GM18499 (cell line): Measurements from ENCODE around the gene CD247.
A peak's percentile ranks its signal among the peaks of the same experiment; 100 is the strongest.

Source experiments
- ATAC-seq: cut with Tn5 transposase; IDR thresholded peaks from one replicate; pipeline ENCODE4 v1.9.1; 2021; ENCODE audit warnings: moderate number of reproducible peaks; ENCODE audit not compliant: insufficient read depth, unreplicated experiment

Gene CD247

DNA sequence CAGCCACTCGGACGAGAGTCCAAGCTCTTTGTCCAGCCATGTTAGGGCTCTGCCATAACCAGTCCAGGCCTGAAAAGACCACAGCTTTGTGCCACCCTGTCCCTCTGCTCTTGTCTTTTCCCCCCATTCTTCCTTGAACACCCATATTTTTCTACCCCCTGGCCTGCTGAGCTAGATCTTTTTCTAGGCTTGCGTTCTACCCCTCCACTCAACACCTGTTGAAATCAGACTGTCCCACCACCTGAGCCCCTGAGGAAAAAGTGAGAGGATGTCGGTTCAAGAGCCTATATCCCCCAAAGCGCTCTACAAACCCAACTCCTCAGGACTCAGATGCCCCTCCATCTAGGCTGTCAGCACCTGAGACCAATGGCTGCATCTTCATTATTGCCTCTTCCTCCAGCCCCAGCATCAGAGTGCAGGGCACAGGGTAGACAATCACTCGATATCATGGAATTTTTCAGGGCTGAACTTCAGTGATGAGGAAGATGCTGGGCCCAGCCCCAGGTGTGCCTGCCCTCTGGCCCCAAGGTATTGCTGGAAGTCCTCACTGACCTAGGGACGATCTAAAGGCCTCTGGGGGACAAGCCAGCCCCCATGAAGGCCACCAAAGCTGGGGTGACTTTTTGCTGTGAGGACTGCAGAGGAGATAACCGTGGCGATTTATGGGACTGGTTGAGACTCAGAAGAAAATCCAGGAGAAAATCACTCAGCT lies 75.3 kb downstream of the CD247 start:
- ATAC-seq, result no peak

DNA sequence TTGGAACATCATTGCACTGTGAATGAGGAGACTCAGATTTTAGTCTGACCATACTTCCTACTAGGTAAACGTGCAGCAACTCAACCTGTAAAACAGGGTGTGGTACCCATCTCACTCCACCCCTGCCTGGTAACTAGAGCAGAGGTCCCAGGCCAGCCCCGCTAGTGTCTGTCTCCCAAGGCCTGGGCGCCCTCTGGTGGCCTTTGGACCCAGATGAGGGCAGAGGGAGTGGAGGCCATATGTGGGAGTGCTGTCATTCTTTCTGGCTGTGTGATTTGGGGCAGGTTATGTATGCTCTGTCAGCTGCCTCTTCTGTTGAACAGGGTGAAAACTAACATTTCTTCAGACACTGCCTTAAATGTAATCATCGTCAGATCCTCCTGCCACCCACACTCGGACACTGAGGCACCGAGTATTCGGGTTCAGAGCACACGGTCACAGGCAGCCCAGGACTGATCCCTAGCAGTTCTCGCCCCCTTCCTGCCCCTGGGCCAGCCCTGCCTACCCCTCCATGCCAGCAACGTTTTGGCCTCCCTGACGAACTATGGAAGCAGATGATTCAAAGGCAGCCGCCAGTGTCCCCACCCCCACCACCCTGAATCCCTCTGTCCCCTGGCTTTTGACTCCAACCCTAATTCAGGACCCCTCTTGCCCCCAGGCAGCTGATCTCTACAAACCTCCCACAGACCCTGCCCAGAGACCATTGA lies 76.0 kb downstream of the CD247 start:
- peak; percentile 54 for ATAC-seq

DNA sequence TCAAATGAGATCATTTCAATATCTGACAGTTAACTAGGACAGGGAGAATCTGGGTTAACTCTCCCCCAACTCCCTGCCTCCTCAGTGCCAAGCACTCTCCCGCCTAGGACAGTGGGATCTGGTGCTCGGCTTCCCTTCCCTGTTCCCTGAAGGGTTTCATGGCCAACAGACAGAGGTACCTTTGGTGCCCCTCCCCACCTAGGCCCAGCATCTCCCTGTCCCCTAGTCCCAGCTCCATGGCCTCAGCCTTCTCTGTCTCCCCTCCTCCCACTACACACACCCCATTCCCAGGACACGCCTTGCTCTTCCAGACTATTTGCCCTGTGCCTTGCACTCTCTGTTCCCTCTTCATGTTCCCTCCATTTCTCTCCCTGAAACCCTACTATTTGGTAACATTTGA lies 77.1 kb downstream of the CD247 start:
- no peak for ATAC-seq

DNA sequence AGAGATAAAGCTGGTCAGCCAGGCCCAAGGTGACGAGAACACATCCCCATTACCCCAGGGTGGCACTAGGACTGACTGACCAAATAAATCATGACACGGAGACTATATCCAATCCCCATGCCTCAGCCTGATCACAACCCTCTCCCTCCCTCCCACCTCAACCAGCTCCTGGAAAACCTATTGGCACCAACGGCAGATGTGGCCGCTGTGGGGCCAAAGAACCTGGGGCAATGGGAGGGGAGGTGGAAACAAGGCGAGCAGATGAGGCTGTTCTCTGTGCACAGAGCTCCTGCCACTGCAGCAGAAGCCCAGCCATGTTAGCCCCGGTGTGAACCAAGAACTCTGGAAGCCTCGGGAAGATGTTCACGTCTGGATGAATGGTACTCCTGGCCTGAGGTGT lies 77.6 kb downstream of the CD247 start:
- no peak for ATAC-seq

DNA sequence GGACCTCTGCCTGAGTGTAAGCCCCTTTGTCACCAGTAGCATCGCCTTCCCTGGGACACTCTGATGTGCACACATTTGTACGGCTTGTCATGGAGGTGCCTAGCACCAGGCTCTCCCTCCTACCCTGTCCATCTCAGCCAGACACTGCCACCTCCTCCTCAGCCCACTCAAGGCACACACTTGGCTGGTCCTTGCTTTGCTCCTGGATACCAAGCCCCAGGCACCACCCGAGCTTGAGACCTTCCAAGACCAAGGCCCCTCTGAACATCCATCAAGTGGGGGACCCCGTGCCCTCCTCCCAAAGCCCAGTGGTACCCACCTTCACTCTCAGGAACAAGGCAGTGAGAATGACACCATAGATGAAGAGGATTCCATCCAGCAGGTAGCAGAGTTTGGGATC lies 78.0 kb downstream of the CD247 start:
- no peak for ATAC-seq

DNA sequence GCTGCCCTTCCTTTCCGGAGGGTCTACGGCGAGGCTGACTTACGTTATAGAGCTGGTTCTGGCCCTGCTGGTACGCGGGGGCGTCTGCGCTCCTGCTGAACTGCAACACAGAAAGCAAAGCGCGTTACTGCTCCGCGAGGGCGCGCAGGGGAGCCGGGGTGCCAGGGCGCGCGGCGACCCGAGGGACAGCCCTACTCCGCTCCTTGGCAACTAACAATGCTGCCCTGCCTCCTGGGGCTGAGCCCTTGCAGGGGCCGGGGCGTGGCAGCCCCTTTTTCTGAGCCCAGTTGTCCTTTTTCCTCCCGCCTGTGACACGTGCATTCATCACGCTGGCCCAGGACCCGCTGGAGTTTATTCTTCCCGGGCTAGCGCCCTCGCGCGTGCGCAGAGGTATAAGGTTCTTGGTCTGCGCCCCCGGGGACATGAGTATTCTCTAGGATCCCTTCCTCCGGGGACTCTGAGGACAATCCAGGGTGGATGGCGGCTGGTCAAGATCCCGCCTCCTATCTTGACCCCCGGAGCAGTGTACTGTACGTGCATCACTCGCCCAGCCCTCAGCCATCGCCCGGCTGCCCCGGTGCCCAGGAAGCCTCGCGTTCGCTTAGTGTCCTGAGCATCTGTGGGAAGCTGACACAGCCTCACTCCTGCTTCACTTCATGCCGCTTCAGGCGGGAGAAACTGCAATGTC lies 78.9 kb downstream of the CD247 start:
- ATAC-seq, result no peak

DNA sequence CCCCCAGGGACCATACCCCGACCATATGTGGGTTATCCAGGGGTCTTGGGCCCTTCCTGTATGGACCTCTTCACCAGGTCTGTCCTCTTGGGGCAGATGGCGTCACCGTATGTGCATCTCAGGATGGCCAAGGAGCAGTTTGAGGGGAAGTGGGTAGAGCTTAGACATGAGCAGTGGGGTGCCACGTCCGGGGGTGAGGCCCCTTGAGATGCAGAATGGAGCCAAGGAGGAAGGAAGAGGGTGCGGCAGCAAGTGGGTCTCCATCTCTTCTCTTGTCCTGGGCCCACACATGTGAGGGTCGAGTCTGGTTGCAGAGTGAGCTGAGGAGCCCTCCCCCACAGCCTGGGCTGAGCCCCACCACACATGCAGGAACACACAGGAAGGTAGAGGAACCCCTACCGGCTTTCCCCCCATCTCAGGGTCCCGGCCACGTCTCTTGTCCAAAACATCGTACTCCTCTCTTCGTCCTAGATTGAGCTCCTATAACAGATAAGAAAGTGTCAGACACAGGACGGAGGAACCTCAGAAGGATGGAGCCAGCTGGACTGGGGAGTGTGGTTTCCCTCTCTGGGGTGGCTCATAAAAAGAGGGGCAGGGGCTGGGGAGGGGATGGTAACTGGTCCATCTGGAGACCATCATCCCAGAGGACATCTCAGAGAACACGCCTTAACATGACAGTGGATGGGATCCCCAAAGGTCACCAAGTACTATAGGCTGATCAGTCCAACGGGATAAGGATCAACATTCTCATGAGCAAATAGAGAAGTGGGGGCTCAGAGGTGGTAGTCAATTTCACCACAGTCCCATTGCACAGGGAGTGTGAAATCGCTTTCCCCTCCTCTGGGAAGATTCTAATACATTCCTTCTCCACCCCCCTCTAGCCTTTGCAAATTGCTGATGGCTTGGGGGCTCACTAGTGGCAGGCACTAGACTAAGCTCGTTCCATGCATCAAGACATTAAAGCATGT lies 79.9 kb downstream of the CD247 start:
- ATAC-seq, result no peak

DNA sequence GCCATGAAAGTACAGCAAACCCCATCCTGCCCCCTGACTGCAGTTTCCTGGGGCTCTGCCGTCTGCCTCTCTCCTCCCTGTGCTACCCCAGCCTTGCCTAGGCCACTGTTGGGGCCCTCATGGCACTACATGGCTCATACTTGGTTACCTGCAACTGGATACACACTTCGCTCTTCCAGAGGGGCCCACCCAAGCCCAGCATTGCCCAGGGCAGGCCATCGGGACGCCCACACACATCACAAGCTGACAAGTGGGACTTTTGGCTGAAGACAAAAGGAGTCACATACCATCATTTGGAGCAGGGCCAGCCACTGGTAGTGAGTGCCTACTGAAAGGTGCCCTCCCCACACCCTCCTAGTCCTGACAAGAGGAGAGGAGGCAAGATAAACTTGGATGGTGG lies 82.8 kb downstream of the CD247 start:
- ATAC-seq, result no peak

DNA sequence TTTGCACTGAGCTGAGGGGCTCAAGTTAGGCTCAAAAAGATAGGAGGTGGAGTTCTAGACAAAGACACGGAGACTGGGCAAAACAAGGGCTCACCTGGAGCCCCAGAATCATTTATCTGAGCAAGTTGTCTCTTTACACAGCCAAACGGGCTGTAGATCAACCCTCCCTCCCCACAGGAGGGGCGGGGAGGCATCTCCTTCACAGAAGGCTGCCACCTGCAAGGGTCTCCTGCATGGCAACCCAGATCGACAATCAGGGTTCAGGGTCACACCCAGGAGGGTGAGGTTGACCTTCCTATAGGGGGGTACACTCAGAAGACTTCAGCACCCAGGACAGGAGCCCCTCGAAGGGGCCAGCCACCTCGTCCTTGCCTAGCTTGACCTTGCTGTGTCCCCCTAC lies 84.0 kb downstream of the CD247 start:
- no peak for ATAC-seq

DNA sequence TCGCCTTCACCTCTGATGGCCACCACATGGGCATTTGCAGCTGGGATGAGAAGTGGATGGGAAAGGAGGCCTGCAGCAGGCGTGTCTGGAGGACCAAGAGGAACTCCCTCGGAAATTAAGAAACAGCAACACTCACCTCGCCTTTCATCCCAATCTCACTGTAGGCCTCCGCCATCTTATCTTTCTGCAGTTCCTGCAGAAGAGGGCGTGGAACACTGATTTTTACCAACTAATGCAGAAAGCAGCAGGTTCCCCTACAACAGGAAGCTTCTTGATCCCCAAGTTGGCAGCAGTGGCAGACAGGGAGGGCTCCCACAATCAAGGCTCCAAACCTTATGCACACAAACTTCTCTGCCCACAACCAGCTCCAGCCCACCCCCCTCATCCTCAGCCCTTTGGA lies 84.4 kb downstream of the CD247 start:
- no peak for ATAC-seq

DNA sequence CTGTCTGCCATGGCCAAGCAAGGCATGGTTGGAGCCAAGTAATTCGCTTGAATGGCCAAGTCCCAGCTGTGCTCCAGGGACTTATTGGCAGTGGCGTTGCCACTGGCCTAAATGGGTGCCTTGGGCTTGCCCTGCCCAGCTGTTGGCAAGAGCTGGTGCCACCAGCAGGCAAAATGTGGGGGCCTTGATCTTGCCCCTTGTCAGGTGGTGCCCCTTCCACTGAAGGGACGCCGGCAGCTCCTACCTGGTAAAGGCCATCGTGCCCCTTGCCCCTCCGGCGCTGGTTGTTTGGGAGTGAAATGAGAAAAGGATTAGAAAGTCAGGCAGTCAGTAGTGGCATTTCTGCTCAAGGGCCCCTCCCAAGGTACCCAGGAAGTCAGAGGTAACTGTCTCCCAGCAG lies 85.5 kb downstream of the CD247 start:
- no peak for ATAC-seq

DNA sequence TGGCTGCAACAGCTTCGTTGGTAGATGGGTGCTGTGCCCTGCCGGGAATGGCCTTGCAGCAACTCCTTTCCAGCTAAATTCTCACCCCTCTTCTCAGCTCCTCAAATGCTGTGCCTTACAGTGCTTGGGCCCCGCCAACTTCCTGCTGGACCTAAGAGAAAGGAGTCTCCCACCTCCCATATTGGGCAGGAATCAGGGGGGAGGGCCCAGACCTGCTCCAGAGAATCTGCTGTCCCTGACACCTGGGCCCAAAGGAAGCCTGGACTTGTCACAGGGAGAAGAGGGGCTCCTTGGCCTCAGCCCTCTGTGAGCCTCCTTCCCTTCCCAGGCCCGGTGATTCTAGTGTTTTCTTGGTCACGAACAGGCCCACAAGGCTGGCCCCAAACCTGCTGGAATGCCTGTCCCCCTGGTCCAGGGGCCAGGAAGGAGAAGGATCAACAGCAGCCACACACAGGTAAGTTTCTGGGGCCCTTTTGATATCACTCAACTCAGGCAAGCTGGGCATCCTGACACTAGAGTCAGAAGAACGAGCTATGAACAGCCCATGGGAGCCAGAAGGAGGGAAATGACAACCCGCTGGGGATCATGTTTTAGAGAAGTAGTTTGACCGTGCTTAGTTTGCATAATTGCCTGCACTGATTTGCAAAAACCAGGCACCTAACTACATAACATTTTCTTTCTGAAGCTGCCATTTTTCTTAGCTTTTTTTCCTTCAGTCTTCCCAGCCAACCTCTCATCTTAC lies 86.2 kb downstream of the CD247 start:
- no peak for ATAC-seq

DNA sequence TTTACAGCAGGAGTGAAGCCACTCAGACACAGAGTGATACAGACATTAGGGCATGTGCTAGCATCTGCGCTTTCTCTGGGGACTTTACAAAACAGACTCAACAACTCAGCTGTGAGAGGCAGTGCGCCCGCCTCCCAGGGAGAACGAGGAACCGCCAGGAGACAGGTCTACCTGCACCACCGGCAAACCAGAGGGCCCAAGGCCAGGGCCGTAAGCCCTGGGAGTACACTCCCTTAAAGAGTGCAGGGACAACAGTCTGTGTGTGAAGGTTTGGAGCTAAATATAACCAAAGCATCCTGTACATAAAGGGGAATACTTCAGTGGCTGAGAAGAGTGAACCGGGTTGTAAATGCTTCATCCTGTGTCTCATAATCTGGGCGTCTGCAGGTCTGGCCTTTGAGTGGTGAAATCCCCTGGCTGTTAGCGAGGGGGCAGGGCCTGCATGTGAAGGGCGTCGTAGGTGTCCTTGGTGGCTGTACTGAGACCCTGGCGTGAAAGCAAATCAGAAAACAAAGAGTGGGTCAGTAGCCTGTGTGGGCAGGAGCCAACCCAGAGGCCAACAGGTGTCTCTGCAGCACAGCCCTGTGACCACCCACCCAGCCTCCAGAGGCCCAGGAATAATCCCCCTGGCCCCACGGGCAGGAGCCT lies 86.9 kb downstream of the CD247 start:
- ATAC-seq, result no peak

DNA sequence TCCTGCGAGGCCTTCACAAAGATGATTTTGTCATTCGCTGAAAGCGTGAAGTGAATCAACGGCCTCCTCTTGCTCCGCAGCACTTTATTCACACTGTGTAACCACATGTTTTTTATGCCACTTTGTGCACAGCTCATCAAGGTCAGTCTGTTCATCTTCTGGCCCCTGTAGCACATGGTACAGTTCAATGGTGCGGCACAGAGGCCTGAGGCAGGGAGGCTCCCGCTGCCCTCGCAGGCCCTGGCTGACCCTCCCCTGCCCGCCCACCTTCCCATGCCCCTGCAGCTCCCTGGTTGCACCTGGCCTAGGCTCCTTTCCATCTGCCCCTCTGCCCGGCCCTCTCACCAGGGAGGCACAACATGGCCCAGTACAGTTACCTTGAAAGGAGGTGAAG lies 87.5 kb downstream of the CD247 start:
- no peak for ATAC-seq

DNA sequence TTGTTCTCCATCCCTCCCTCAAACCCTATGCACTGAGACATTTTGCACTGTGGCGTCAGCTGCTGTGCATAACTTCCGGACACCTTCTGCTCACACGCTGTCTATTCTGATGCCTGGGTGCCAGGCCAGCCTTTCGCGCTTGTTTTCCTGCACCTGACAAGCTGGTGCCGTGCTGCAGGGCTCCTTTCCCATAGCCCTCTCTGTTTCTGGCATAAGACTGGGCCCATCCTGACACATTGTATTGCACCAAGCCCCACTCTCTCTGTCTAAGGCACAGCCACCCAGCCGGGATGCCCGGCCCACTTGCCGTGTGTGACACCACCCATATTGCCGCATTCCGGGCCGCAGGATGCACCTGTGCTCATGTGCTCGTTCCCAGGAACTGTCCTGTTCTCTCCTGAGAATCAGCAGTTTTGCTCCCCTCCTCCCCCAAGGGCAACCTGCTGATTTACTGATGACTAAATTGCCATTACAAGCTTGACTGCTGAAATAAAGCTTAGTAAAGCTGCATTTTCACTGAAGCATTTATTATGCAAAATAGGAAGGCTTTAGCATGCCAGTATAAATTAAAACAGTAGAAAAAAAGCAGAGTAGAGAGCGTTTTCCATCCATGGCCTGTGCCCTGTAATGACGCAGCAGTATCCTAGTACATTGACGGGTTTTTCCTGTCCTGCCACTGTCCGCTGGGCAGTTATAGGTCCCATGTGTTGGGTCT lies 88.0 kb downstream of the CD247 start:
- ATAC-seq, result no peak

DNA sequence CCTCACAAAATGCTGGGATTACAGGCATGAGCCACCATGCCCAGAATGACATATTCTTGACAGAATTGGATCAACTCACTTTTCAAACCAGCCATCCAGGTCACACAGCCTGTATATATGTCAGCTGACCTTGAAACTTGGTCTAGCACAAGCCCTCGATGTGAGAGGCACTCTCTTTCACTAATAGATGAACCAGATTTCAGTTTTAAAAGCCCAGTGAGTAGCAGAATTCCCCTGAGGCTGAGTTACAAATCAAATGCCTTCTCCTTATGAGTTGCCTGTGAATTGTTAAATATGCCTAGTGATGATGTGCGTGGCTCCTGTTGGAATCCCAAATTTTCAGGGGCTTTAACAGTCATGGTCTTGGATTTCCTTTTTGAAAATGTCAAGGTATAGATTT lies 88.7 kb downstream of the CD247 start:
- no peak for ATAC-seq

DNA sequence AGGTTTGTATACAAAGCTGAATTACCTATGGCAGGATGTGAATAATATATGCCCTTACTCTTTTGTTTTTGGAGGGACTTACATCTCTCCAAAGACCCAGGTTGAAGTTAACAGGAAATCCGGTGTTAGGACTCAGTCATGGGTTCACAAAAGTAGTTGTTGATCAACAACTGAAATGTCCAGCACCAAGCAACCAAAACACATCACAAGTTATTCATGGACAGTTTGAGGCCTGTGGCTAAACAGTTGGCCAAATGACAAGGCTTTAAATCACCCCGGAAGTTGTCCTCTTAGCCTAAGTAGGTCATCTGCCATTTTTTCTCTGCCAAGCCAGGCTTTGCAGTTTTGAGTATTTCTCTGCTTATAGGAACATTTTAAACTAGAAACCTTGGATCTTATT lies 89.9 kb downstream of the CD247 start:
- ATAC-seq, result no peak

DNA sequence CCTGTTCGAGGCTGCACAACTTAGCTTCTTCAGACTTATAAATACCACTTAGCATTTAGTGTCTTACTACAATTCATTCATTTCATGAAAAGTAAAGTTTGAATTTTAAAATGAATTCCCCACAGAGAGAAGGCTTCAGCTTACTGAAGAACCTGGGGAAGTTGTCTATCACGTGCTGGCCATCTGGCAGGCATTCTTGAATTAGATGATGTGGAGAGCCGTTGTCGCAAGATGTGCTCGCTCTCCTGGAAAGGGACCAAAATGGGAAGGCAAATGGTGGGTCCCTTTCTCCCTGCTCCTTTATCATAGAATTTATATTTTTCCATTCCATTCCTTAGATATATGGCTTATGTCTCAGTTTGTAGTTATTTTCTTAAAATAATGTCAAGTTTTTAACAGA lies 90.5 kb downstream of the CD247 start:
- ATAC-seq, result no peak

DNA sequence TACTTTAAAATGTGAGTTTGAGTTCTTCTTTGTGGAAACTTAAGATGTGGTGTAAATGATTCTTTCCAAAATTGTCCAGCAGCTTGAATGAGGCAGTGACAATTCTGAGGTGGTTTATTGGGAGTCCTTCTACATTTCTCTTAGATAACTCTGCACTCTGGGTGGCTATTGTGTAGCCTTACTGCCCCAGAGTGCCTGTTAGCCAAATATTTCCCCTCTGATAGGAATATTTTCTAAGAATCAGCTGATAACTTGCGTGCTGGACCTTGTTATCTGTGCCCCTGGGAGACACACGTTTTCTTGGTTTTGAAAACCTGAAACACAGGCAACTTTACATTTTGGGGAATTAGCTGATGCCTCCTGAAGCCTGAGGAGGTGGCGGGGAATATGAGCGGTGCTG lies 91.6 kb downstream of the CD247 start:
- ATAC-seq, result no peak
